Endothelial cell (in vitro differentiated cells): ENCODE measurements around the gene PPARGC1A. TPM values are rescaled to one million over a fixed set of nuclear protein-coding genes. Genes with fewer than 3 reads are reported as not detected.

ENCODE experiments used
- DNase-seq: peaks from one replicate; pipeline ENCODE4 v3.0.0; 2021; ENCODE audit warnings: low spot score
- H3K27ac Mint-ChIP-seq: one replicate; pipeline ENCODE4 v1.8.0; 2021; ENCODE audit warnings: mixed read lengths, inconsistent platforms; ENCODE audit not compliant: unreplicated experiment
- H3K27me3 Mint-ChIP-seq: one replicate; pipeline ENCODE4 v1.8.0; 2021; ENCODE audit warnings: mild to moderate bottlenecking, moderate library complexity, mixed read lengths, inconsistent platforms; ENCODE audit not compliant: unreplicated experiment
- H3K36me3 Mint-ChIP-seq: one replicate; pipeline ENCODE4 v1.8.0; 2021; ENCODE audit warnings: mild to moderate bottlenecking, low read depth, mixed read lengths, inconsistent platforms; ENCODE audit not compliant: unreplicated experiment
- H3K4me1 Mint-ChIP-seq: one replicate; pipeline ENCODE4 v1.8.0; 2021; ENCODE audit warnings: mild to moderate bottlenecking, mixed read lengths, inconsistent platforms; ENCODE audit not compliant: unreplicated experiment
- H3K4me3 Mint-ChIP-seq: one replicate; pipeline ENCODE4 v1.8.0; 2021; ENCODE audit warnings: mild to moderate bottlenecking, mixed read lengths, inconsistent platforms; ENCODE audit not compliant: unreplicated experiment
- H3K9me3 Mint-ChIP-seq: one replicate; pipeline ENCODE4 v1.8.0; 2021; ENCODE audit warnings: mixed read lengths, inconsistent platforms; ENCODE audit not compliant: unreplicated experiment
- CTCF ChIP-seq: fragments of 200-600 bp; sonication (generic); IDR thresholded peaks from one replicate; pipeline ENCODE4 v1.5.0; 2021; ENCODE audit warnings: antibody characterized with exemption; ENCODE audit not compliant: unreplicated experiment
- total RNA-seq: library from RNA; stranded (reverse); fragmentation: NEBNext Ultra II Directional; extraction: Animal tissue kit (Norgen Biotek cat#: 25700); gene quantifications from one replicate; pipeline ENCODE4 v1.2.1, GENCODE V29; 2021; ENCODE audit not compliant: unreplicated experiment

The PPARGC1A gene
- total RNA-seq, 1 donor from 2014 or later = 11.4 TPM

GRCh38 chr4:23924556-23924955 lies 34.7 kb upstream of the PPARGC1A start:
- no peak overlapping the region for H3K27ac Mint-ChIP-seq
- H3K9me3 Mint-ChIP-seq = no peaks in the 10 kb centered on the region
- no peaks in the 10 kb centered on the region for H3K4me1 Mint-ChIP-seq
- H3K4me3 Mint-ChIP-seq = no peak overlapping the region
- TF ChIP-seq CTCF = no peak
- peaks cover 1% of the 10 kb centered on the region for H3K27me3 Mint-ChIP-seq
- no peak for DNase-seq
- no peaks in the 10 kb centered on the region for H3K36me3 Mint-ChIP-seq

- Mint-ChIP-seq H3K4me3 (no peak overlapping the region), H3K27ac (no peak overlapping the region), H3K4me1 (no peaks in the 10 kb centered on the region), H3K9me3 (no peaks in the 10 kb centered on the region), H3K27me3 (peaks cover 1% of the 10 kb centered on the region), H3K36me3 (no peaks in the 10 kb centered on the region)
- no peak for TF ChIP-seq CTCF
- no peak for DNase-seq
These were observed 34.0 kb upstream of the PPARGC1A start for GRCh38 chr4:23923840-23924239.

GRCh38 chr4:23923141-23923540 lies 33.3 kb upstream of the PPARGC1A start:
- Mint-ChIP-seq H3K27ac (no peak overlapping the region), H3K4me3 (no peak overlapping the region), H3K4me1 (no peaks in the 10 kb centered on the region), H3K36me3 (no peaks in the 10 kb centered on the region), H3K27me3 (peaks cover 1% of the 10 kb centered on the region), H3K9me3 (no peaks in the 10 kb centered on the region)
- no peak for TF ChIP-seq CTCF
- DNase-seq = no peak

- DNase-seq = no peak
- TF ChIP-seq CTCF = no peak
- no peak overlapping the region for H3K4me3 Mint-ChIP-seq
- H3K4me1 Mint-ChIP-seq = no peaks in the 10 kb centered on the region
- H3K27ac Mint-ChIP-seq = no peak overlapping the region
- H3K27me3 Mint-ChIP-seq = peaks cover 1% of the 10 kb centered on the region
- H3K36me3 Mint-ChIP-seq = no peaks in the 10 kb centered on the region
- no peaks in the 10 kb centered on the region for H3K9me3 Mint-ChIP-seq
These were observed 32.8 kb upstream of the PPARGC1A start for GRCh38 chr4:23922541-23923111.

- Mint-ChIP-seq H3K4me3 (no peak overlapping the region), H3K9me3 (no peaks in the 10 kb centered on the region), H3K4me1 (no peaks in the 10 kb centered on the region), H3K36me3 (no peaks in the 10 kb centered on the region), H3K27ac (no peak overlapping the region), H3K27me3 (peaks cover 1% of the 10 kb centered on the region)
- no peak for DNase-seq
- no peak for TF ChIP-seq CTCF
These were observed 32.2 kb upstream of the PPARGC1A start for GRCh38 chr4:23922013-23922412.
